KMS-11 (cell line): ENCODE data around the gene GATA6.

ENCODE experiments used
- H2AFZ ChIP-seq: fragments of 200-600 bp; sonication (generic); 2 replicates; pipeline ENCODE4 v1.6.1; 2016; ENCODE audit warnings: antibody characterized with exemption, mixed run types, low read depth
- H3K27ac ChIP-seq: fragments of 200-600 bp; sonication (generic); 2 replicates; pipeline ENCODE4 v1.6.1; 2016; ENCODE audit warnings: mild to moderate bottlenecking, mixed run types
- H3K27me3 ChIP-seq: fragments of 200-600 bp; sonication (generic); 2 replicates; pipeline ENCODE4 v1.6.1; 2017; ENCODE audit warnings: mild to moderate bottlenecking, low read depth, mixed run types, moderate library complexity; ENCODE audit not compliant: insufficient read depth
- H3K36me3 ChIP-seq: fragments of 200-600 bp; sonication (generic); 2 replicates; pipeline ENCODE4 v1.6.1; 2017; ENCODE audit warnings: mild to moderate bottlenecking, mixed run types; ENCODE audit not compliant: insufficient read depth
- H3K4me1 ChIP-seq: fragments of 200-600 bp; sonication (generic); 2 replicates; pipeline ENCODE4 v1.6.1; 2016; ENCODE audit warnings: mild to moderate bottlenecking, low read depth, mixed run types; ENCODE audit not compliant: poor library complexity, severe bottlenecking
- H3K4me2 ChIP-seq: fragments of 200-600 bp; sonication (generic); 2 replicates; pipeline ENCODE4 v1.7.0; 2016; ENCODE audit warnings: mild to moderate bottlenecking, mixed run types
- H3K4me3 ChIP-seq: fragments of 200-600 bp; sonication (generic); IDR thresholded peaks from 2 replicates; pipeline ENCODE4 v1.6.1; 2017; ENCODE audit warnings: low read depth, low read length, mixed read lengths; ENCODE audit not compliant: insufficient read depth
- H3K79me2 ChIP-seq: fragments of 200-600 bp; sonication (generic); 2 replicates; pipeline ENCODE4 v1.6.1; 2016; ENCODE audit warnings: low read depth, mixed run types; ENCODE audit not compliant: insufficient read depth
- H3K9ac ChIP-seq: fragments of 200-600 bp; sonication (generic); 2 replicates; pipeline ENCODE4 v1.6.1; 2016; ENCODE audit warnings: mild to moderate bottlenecking, mixed run types
- H4K20me1 ChIP-seq: fragments of 200-600 bp; sonication (generic); 2 replicates; pipeline ENCODE4 v1.6.1; 2016; ENCODE audit warnings: mild to moderate bottlenecking, mixed run types; ENCODE audit not compliant: insufficient read depth
- CTCF ChIP-seq: fragments of 200-600 bp; sonication (generic); conservative IDR thresholded peaks from 2 replicates; pipeline ENCODE4 v1.6.1; 2017; ENCODE audit warnings: low read depth, mild to moderate bottlenecking, antibody characterized with exemption, low read length, moderate library complexity, mixed read lengths

The GATA6 gene

DNA sequence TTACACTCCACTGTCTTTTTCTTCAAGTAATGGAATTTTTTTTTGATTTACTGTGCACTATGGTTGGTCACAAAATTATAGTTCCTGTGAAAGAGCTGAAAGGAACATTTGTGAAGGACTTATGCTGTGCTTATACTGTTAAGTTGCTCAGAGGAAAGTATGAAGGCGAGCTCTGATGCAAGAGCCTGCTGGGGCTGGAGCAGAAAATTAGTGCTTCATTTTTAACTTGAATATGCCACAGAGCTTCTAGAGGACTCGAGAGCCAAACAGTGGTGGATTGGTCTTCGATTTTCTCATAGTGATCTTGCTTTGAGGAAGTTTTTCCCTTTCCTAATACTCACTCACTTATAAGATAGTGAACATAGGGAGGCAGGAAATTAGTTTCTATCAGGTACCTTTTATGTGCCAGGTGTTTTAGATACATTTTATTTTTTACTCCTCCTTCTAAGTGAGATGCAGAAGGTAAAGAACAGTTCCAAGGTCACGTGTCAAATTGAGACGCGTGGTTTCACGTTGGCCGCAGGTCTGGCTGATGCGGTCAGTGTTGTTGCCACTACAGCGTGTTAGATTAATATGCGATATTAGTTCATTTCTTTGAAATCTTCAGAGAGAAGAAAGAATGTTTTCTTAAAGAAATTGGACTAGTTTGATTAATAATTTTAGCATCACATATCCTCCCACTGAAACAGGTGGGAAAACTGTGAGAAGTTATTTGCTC lies 20.2 kb downstream of the GATA6 start:
- H3K4me1 ChIP-seq = no peaks in the 10 kb centered on the region
- no peak overlapping the region for H3K4me3 ChIP-seq
- no peaks in the 10 kb centered on the region for H3K79me2 ChIP-seq
- no peak for TF ChIP-seq CTCF
- no peak overlapping the region for H2AFZ ChIP-seq
- H3K4me2 ChIP-seq = no peak overlapping the region
- H3K27me3 ChIP-seq = no peaks in the 10 kb centered on the region
- no peaks in the 10 kb centered on the region for H4K20me1 ChIP-seq
- no peak overlapping the region for H3K9ac ChIP-seq
- no peak overlapping the region for H3K27ac ChIP-seq
- H3K36me3 ChIP-seq = no peaks in the 10 kb centered on the region

GRCh38 chr18:22191346-22191695 lies 21.9 kb downstream of the GATA6 start:
- H3K79me2 ChIP-seq = no peaks in the 10 kb centered on the region
- H3K27ac ChIP-seq = no peak overlapping the region
- no peak overlapping the region for H2AFZ ChIP-seq
- H3K4me2 ChIP-seq = no peak overlapping the region
- no peaks in the 10 kb centered on the region for H3K27me3 ChIP-seq
- no peaks in the 10 kb centered on the region for H3K4me1 ChIP-seq
- no peak overlapping the region for H3K9ac ChIP-seq
- H3K36me3 ChIP-seq = no peaks in the 10 kb centered on the region
- H3K4me3 ChIP-seq = no peak overlapping the region
- H4K20me1 ChIP-seq = no peaks in the 10 kb centered on the region
- no peak for TF ChIP-seq CTCF

DNA sequence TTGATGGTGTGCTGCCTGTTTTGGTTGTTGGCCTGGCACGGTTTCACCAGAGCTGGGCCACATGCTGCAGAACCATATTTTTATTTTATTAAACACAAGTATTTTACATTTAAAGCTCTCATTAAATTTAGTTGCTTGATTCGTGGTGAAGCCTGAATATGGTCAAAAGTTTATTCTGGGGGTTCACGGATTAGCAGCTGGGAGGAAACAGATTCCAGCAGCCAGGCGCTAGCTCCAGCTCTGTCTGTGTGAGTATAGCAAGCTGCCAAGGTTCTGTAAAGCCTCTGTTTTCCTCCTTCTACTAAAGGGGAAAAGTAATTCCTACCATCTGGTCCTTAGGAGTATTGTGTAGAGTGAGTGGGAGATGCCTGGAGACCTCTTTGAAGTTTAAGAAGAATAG lies 22.5 kb downstream of the GATA6 start:
- Histone ChIP-seq H3K4me2 (no peak overlapping the region), H3K27me3 (no peaks in the 10 kb centered on the region), H3K9ac (no peak overlapping the region), H3K79me2 (no peaks in the 10 kb centered on the region), H3K36me3 (no peaks in the 10 kb centered on the region), H3K4me1 (no peaks in the 10 kb centered on the region), H3K27ac (no peak overlapping the region), H2AFZ (no peak overlapping the region), H3K4me3 (no peak overlapping the region), H4K20me1 (no peaks in the 10 kb centered on the region)
- no peak for TF ChIP-seq CTCF

GRCh38 chr18:22193466-22193865 lies 24.1 kb downstream of the GATA6 start:
- Histone ChIP-seq H2AFZ (no peak overlapping the region), H3K36me3 (no peaks in the 10 kb centered on the region), H3K27ac (no peak overlapping the region), H3K4me1 (no peaks in the 10 kb centered on the region), H3K9ac (no peak overlapping the region), H4K20me1 (no peaks in the 10 kb centered on the region), H3K4me2 (no peak overlapping the region), H3K4me3 (no peak overlapping the region), H3K27me3 (no peaks in the 10 kb centered on the region), H3K79me2 (no peaks in the 10 kb centered on the region)
- no peak for TF ChIP-seq CTCF
